ENCODE data around the gene GRAP2. TPM values are rescaled to one million over a fixed set of nuclear protein-coding genes. Genes with fewer than 3 reads are reported as not detected.
"Not testable (repeated sequence)": the region's sequence is repeated elsewhere in the genome, so short reads cannot be mapped to it uniquely, and the experiment has no call there.

Gene GRAP2
- total RNA-seq, result 3.5 TPM

DNA sequence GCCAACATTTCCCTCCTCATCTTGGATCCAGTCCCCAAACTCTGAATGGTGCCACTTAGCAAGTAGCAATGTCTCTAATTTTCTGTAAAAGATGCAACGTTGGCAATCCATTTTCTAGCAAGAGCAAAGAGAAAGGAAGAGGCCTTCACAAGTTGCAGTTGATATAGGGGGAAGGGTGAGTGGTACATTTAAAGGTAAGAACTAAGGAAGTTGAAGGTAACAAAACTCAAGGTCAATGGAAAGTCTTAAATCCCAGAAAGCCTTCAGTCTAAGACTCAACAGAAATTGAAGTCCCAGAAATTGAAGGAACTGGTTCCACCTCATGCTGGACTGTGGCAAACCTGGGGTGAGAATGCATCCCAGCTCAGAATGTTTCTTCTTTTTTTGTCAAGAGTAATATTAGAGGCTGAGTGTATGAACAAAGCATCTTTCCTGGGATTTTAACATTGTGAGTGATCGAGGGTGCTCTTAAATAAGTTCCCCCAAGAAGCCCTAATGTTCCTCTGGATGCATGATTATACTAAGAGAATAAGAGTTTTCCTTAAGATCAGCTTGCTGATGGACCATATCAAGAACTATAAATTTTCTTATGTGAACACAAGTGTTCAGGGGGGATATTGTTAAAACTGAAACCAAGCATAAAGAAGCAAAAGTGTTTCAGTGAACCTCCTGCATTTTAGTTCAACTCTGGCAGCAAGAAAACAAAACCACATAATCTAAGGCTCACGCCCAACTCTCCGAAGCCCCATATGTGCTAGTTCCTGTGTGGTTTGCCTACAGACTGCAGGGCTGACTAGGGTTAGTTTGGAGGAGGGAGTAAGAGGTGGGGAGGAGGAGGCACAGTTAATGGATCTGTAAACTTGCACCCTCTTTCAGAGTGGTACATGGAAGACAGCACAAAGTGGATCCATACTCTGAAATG, at the start of gene GRAP2:
GRAP2 (plus strand) TSS at position 779 of the 922 bp plus-strand sequence. CDS start 46,023 bp downstream, outside the sequence.
- DNase-seq, result no peak

GRCh38 chr22:39851606-39852315, 49.1 kb upstream of the GRAP2 start:
- no peak for DNase-seq

DNA sequence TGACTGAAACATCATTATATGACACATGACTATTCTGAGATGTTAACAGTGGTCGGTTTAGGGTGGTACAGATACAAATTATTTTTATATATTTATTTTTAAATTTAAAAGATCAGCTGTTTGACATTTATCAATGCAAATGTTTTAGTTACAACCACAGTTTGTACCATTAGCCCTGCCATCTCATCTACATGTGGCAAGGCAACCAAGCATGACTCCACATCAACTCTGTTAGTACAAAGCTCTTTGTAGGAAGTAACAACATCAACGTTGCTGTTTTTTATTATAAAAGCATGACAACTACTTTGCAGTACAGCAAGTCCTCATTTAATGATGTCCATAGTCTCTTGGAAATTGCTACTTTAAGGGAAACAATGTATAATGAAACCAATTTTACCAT, 48.1 kb upstream of the GRAP2 start:
- DNase-seq, result no peak

- no peak for DNase-seq
Observed at GRCh38 chr22:39856588-39856987, 44.3 kb upstream of the GRAP2 start.

- no peak for DNase-seq
Observed at GRCh38 chr22:39859903-39860588, 40.8 kb upstream of the GRAP2 start.

GRCh38 chr22:39868741-39869140, 32.1 kb upstream of the GRAP2 start:
- DNase-seq, result no peak

DNA sequence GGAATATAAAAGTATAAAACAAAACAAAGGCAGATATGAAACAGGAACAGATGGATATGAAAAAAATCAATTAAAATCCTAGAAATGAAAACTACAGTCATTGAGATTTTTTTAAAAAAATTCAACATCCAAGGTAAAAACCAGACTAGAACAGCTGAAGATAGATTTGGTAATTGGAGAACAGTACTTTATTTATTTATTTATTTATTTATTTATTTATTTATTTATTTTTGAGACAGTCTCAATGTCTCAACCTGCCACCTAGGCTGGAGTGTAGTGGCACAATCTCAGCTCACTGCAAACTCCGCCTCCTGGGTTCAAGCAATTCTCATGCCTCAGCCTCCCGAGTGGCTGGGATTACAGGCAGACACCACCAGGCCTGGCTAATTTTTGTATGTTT, 31.1 kb upstream of the GRAP2 start:
- DNase-seq, result not testable (repeated sequence)

DNA sequence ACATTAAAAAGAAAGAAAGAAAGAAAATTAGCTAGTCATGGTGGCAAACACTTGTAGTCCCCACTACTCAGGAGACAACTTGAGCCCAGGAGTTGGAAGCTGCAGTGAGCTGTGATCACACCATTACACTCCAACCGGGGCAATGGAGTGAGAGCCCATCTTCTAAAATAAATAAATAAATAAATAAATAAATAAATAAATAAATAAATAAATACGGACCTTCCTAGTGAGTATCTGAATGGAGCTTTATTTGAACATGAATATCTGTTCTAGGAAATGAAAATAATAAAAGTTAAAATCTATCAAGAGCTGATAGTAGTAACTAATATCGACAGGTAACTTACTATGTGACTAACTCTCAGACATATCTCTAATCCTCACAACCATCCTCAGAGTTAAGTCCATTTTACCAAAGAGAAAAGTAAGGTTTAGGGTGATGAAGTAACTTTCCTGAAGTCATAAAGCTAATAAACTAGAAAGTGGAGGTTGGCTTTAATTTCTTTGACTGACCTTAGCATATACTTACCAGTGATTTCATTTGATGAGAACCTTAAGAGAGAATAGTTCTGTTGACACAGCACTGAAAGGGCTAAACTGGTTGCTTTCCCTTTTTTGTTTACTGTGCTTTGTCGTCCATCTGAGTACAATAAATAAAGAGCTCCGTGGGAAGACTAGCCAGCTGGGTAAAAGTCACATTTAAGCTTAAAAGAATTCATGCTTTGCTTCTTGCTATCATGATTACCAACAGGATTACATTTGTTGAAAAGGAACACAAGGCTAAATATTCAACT, 29.7 kb upstream of the GRAP2 start:
- no peak for DNase-seq

DNA sequence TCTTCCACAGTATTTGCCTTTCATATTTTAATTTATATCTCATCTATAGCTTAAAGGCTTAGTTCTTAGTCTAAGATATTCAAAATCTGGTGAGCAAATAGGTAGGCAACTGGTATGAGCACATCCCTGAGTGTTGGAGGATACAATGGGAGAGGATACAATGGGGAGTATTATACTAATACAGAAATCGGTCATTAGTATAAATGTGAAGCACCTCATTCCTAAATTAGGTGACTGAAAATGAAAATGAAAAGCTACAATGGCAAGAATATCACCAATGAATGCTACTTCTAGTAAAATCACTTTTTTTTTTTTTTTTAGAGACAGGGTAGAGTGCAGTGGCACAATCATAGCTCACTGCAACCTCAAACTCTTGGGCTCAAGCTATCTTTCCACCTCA, 28.3 kb upstream of the GRAP2 start:
- no peak for DNase-seq

DNA sequence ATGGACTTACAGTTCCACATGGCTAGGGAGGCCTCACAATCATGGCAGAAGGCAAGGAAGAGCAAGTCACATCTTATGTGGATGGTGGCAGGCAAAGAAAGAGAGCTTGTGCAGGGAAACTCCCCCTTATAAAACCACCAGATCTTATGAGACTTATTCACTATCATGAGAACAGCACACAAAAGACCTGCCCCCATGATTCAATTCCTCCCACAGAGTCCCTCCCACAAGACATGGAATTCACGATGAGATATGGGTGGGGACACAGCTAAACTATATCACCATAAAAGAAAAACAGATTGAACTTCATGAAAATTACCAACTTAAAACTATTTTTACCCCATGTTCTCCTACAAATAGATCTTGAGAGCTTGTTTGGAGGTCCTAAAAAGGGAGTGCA, 26.9 kb upstream of the GRAP2 start:
- no peak for DNase-seq

GRCh38 chr22:39875176-39875885, 25.6 kb upstream of the GRAP2 start:
- DNase-seq, result not testable (repeated sequence)

DNA sequence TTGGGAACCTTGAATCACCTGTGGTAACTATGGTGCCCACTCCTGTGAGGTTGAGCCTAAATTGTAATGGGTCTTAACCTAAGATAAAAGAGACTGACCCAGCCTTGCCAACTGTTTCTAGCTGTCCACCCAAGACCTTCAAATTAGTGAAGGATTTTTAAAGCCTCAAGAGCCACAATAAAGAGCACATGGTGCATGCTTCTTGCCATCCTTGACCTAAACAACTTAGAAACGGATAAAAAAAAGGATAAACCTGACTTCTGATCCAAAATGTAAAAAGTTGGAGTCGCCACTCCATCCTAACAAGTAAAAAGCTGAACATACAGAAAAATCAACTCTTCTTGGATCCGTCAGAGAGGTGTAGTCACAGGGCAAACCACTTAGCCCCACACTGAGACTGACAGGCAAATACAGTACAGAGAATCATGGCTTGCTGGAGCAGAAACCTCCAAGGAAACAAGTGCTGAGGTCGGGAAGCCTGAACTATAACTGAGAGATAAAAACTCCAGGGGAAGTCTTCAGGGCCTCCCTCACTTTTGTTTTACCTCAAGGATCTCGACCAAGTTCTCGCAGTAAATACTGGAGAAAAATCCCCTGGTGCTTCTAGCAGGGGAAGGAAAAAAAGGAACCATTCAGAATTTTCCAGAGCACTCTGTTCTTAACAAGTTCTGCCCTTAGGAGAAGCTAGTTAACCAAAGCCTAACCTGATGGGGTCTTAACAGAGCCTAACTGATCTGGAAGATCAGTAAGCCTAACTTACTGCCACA, 23.6 kb upstream of the GRAP2 start:
- DNase-seq, result no peak

GRCh38 chr22:39880722-39881121, 20.2 kb upstream of the GRAP2 start:
- no peak for DNase-seq

DNA sequence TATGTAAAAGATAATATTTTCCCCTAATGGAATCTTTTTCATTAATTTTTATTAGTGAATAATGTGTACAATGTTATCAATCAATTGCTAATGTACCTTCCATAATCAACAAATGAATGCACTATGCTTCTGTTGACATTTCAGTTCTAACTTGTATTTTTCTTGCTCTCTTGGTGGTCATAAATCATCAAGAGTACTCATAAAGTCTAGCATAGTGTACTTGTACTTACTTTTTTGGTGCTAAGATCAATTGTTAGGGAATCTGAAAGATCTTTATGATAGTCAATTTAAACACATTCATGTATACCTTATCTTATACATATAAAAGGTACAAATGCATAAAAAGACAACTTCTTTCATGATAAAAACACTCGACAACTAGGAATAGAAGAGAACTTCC, 17.8 kb upstream of the GRAP2 start:
- no peak for DNase-seq

DNA sequence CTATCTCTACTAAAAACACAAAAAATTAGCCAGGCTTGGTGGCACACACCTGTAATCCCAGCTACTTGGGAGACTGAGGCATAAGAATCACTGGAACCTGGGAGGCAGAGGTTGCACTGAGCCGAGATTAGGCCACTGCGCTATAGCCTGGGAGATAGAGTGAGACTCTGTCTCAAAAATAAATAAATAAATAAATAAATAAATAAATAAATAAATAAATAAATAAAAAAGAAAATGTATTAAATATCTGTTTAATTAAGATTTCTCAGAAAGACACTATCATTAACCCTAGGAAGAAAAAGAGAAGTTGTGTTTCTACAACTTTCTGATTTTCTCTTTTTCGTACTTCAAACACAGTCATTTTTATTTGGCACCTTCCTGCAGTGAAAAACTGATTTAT, 11.0 kb upstream of the GRAP2 start:
- not testable (repeated sequence) for DNase-seq

- no peak for DNase-seq
Observed at GRCh38 chr22:39893526-39893925, 7.4 kb upstream of the GRAP2 start, which contains the start of gene ENTHD1. TSS of gene ENTHD1 (minus strand) at chr22:39893760. CDS start at chr22:39887748, 6,012 bp downstream.

DNA sequence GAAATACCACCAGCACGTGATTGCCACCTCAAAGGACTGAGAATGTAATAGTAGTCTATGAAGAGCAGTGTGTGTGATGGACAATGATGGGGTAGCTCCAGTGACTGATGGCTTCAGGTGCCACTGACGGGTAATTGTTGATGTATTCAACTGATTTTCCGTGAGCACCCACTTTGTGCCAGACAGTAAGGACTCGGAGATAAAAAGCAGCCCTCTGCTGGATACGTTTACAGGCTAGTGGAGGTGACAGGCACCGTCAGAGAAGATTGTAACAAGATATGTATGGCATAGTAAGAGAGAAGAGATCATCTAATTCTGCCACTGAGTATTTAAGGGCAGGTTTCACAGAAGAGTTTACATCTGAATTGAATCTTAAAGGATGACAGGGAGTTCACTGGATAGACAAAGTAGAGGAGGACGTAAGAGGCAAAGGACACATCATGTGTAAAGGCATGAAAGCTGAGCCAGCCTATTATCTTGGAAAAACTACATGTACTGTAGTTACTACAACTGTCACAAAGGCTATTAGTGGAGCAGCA, 6.3 kb upstream of the GRAP2 start:
- DNase-seq, result no peak

DNA sequence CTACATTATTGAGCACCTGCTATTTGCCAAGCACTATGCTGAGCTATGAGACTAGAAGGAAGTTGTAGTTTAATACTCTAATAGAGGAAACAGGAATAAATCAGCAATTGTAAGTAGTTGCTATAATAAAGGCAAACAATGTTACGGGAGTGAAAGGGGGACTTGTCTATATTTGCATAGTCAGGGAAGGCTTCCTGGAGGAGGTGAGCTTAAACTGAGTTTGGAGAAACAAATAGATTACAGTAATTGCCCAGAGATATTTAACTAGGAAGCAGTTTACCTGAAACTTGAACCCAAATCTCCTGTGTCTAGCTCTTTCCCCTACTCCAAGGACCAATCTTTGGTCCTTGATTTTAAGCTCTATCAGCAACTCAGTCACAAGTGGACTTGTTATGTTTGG, 5.2 kb upstream of the GRAP2 start:
- DNase-seq, result no peak

- no peak for DNase-seq
Observed at GRCh38 chr22:39896313-39896996, 4.4 kb upstream of the GRAP2 start.

DNA sequence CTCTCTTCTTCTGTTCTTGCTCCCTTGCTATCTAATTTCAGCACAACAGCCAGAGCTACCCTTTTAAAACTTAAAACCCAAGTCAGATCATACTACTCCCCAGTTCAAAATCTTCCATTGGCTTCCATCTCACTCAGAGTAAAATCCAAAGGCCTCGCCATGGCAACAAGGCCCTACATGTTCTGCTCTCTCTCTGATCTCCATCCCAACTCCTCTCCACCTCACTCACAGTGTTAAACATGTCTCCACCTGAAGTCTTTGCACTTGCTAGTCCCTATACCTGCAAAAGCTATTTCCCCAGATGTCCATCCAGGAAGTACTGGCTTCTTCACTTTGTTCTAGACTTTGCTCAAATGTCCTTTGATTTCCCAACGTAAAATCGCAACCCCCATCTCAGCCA, 3.0 kb upstream of the GRAP2 start:
- no peak for DNase-seq
